ENCODE data around the gene HAUS8. TPM values are rescaled to one million over a fixed set of nuclear protein-coding genes. Genes with fewer than 3 reads are reported as not detected.

Gene HAUS8
- total RNA-seq, 4 donors from 2014 or later: 3.3 to 6.5 (median 4.8) TPM

GRCh38 chr19:17086834-17087233, 11.6 kb upstream of the HAUS8 start:
- TF ChIP-seq CTCF (IDR thresholded peaks at IDR 0.05; ENCODE audit: low read depth): no peak

DNA sequence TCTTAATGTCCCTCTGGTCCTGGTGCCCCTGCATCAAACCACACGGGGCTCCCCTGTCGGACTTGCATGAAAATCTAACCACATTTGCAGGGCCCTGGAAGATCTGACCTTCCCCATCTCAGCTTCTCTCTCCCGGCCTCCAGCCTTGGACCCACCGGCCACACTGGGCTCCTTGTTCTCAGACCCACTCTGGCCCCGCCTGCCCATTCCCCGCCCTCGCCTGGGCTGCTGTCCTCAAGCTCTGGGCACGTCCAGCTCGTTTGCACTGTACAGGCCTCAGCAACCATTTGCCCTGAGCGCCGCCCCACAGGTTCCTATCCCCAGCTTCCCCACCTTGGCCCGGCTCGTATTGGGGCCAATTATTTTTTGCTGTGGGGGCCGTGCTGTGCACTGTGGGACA, 10.9 kb upstream of the HAUS8 start:
- TF ChIP-seq CTCF (IDR thresholded peaks at IDR 0.05; ENCODE audit: low read depth): no peak

DNA sequence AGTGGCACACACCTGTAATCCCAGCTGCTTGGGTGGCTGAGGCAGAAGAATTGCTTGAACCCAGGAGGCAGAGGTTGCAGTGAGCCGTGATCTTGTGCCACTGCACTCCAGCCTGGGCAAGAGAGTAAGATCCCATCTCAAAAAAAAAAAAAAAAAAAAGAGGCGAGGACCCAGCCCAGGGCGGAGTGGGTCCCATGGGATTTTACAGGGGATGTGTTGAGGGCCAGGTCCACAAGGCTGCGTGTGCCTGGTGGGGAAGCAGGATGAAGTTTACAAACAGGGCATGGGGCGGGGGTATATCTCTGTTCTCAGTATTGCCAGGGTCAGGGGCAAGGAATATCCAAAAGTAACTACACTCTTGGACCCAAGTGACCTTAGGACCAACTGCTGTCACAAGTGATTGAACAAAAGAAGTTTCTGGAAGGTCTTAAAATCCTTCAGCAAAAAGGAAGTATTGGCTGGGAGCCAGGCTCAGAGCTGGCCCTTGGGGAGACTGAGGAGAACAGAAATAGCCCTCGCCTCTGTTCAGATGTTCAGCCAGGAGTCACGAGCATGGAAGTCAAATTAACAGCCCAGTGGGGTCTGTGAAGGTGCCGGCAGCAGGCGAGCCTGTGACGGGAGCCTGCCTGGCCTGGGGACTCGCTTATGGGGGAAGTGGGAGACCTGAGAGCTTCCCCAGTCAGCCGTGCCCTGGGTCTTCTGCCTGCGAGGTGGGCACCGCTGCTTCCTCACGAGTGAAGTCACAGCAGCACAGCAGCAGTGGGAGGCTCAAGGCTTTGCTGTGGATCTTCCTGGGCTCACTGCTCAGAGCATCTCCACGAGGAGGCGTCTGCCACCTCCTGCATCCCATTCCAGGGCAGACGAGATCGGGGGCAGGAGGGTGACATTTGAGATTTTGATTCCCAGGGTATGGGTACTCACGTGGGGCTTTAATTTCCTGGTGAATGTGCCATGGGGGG, 6.7 kb upstream of the HAUS8 start:
- TF ChIP-seq CTCF (IDR thresholded peaks at IDR 0.05; ENCODE audit: low read depth): no peak

GRCh38 chr19:17080440-17080801, 5.2 kb upstream of the HAUS8 start:
- no peak for TF ChIP-seq CTCF (IDR thresholded peaks at IDR 0.05; ENCODE audit: low read depth)

DNA sequence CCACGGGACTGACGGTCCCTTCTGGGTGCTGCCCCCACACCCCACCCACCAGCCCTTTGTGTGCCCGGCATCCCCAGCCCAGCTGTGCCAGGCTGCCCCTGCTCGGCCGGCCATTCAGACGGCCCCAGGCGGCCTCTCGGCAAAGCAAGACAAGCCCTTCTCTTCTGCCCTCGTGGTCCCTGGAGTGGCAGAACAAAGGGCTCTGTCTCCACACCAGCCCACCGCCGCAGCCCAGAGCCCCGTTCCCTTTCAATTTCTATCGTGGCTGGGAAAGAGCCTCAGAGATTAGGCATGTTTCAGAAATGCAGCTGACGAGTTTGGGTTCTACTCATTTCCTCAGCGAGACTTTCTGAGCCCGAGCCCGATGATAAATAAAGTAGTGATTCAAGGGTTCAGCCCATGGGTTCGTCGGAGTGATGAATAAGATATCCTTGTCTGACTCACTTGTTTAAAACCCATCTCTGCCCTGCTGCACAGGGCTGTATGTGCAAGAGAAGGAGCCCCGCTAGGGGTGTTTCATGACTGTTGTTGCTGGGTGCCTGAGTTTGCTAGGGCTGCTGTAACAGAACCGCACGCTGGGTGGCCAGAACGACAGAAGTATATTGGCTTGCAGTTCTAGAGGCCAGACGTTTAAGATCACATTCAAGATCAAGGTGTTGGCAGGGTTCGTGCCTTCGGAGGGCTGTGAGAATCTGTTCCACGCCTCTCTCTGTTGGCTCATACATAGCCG, 4.6 kb upstream of the HAUS8 start:
- no peak for TF ChIP-seq CTCF (IDR thresholded peaks at IDR 0.05; ENCODE audit: low read depth)

DNA sequence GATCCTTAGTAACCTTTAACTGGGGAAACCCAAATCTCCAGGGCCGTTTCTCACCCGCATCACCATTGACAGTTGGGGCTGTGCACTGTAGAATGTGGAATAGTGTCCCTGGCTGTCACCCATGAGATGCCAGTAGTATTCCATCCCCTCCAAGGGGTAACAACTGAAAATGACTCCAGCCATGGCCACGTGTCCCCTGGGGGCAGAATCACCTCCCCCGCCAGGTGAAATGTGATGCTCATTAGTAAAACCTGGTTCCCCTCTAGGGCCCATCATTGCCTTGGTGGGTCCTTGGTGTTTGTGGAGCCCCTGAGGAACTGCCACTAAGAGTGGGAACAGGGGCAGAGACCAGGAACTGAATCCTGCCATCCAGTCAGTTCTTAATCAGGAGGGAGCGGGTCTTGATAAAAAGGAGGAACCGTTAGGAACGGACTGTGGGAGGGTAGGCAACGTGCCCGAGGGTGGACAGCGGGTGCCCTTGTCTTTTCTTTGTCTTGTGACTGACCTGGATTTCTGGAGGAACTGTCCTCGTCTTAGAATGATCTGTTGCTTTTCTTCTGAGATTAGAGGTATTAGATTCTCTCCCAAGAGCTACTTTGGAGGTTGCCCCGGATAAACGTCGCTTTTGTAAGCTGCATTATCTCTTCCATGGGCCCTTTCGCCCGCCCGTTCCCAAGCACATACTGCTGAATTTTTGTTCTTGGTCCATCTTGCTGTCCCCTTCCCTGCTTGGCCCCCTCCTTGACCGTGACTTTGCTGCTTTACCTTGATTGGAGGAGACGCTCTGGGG, 3.9 kb upstream of the HAUS8 start:
- no peak for TF ChIP-seq CTCF (IDR thresholded peaks at IDR 0.05; ENCODE audit: low read depth)

All from subcutaneous adipose tissue (tissue), 4 donors.